Ishikawa (cell line): Measurements from ENCODE around the gene TMPRSS13.

Experiments used
- CEBPB ChIP-seq: IDR thresholded peaks from 2 replicates; pipeline ENCODE4 v1.6.1; 2012
- CREB1 ChIP-seq: IDR thresholded peaks from 2 replicates; pipeline ENCODE4 v1.6.1; 2012; ENCODE audit warnings: low read depth
- EGR1 ChIP-seq: IDR thresholded peaks from 2 replicates; pipeline ENCODE4 v1.6.1; 2012
- EP300 ChIP-seq: IDR thresholded peaks from 2 replicates; pipeline ENCODE4 v1.6.1; 2012; ENCODE audit warnings: borderline replicate concordance
- FOXM1 ChIP-seq: IDR thresholded peaks from 2 replicates; pipeline ENCODE4 v1.6.1; 2012; ENCODE audit warnings: low read depth, borderline replicate concordance
- NFIC ChIP-seq: IDR thresholded peaks from 2 replicates; pipeline ENCODE4 v1.6.1; 2012
- RAD21 ChIP-seq: IDR thresholded peaks from 2 replicates; pipeline ENCODE4 v1.6.1; 2012; ENCODE audit warnings: low read depth
- TAF1 ChIP-seq: IDR thresholded peaks from 2 replicates; pipeline ENCODE4 v1.6.1; 2012; ENCODE audit warnings: low read depth, mild to moderate bottlenecking
- TCF12 ChIP-seq: IDR thresholded peaks from 2 replicates; pipeline ENCODE4 v1.6.1; 2012; ENCODE audit warnings: low read depth
- TEAD4 ChIP-seq: IDR thresholded peaks from 2 replicates; pipeline ENCODE4 v1.6.1; 2012
- YY1 ChIP-seq: IDR thresholded peaks from 2 replicates; pipeline ENCODE4 v1.6.1; 2012; ENCODE audit warnings: low read depth
- ZBTB7A ChIP-seq: IDR thresholded peaks from 2 replicates; pipeline ENCODE4 v1.6.1; 2012; ENCODE audit warnings: low read depth
- TF ChIP-seq, protein P1 (sequence below): IDR thresholded peaks from 2 replicates; pipeline ENCODE4 v1.6.1; 2012; ENCODE audit warnings: low read depth, mild to moderate bottlenecking
- TF ChIP-seq, protein P2 (sequence below): IDR thresholded peaks from 2 replicates; pipeline ENCODE4 v1.6.1; 2012
- TF ChIP-seq, protein P3 (sequence below): IDR thresholded peaks from 2 replicates; pipeline ENCODE4 v1.6.1; 2012

TMPRSS13 gene

DNA sequence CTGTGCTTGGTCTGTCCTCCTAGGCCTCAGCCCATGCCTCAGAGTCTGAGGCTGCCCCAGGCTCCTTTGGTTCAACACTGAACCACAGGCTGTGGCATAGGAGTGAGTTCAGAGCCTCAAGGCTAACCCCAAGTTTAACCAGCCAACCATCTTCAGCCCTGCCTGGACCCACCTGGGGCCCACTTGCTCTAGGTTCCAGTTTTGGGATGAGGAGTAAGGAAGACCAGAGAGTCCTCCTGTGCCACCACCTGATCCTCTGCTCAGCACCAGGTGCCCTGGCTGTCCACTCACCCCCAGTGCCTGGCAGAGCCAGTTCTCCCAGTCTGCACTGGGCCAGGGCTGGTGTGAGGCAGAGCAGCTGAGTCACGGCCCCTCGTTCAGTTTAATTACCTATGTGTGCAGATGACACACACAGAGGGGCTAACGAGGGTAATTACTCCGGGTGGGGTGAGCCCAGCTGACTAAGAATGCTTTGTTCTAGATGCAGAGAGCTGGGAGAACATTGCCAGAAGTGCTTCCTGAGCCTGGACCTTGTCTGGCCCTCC is 12.0 kb upstream of the TMPRSS13 start:
- TF ChIP-seq NFIC: no peak
- TF ChIP-seq TCF12: no peak
- TF ChIP-seq RAD21: no peak
- TF ChIP-seq CREB1: no peak
- TF ChIP-seq TAF1: no peak
- TF ChIP-seq, protein P1, sequence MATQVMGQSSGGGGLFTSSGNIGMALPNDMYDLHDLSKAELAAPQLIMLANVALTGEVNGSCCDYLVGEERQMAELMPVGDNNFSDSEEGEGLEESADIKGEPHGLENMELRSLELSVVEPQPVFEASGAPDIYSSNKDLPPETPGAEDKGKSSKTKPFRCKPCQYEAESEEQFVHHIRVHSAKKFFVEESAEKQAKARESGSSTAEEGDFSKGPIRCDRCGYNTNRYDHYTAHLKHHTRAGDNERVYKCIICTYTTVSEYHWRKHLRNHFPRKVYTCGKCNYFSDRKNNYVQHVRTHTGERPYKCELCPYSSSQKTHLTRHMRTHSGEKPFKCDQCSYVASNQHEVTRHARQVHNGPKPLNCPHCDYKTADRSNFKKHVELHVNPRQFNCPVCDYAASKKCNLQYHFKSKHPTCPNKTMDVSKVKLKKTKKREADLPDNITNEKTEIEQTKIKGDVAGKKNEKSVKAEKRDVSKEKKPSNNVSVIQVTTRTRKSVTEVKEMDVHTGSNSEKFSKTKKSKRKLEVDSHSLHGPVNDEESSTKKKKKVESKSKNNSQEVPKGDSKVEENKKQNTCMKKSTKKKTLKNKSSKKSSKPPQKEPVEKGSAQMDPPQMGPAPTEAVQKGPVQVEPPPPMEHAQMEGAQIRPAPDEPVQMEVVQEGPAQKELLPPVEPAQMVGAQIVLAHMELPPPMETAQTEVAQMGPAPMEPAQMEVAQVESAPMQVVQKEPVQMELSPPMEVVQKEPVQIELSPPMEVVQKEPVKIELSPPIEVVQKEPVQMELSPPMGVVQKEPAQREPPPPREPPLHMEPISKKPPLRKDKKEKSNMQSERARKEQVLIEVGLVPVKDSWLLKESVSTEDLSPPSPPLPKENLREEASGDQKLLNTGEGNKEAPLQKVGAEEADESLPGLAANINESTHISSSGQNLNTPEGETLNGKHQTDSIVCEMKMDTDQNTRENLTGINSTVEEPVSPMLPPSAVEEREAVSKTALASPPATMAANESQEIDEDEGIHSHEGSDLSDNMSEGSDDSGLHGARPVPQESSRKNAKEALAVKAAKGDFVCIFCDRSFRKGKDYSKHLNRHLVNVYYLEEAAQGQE: no peak
- no peak for TF ChIP-seq EP300
- no peak for TF ChIP-seq YY1
- TF ChIP-seq EGR1: no peak
- TF ChIP-seq FOXM1: no peak
- no peak for TF ChIP-seq CEBPB
- TF ChIP-seq, protein P2, sequence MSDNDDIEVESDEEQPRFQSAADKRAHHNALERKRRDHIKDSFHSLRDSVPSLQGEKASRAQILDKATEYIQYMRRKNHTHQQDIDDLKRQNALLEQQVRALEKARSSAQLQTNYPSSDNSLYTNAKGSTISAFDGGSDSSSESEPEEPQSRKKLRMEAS: no peak
- TF ChIP-seq ZBTB7A: no peak

DNA sequence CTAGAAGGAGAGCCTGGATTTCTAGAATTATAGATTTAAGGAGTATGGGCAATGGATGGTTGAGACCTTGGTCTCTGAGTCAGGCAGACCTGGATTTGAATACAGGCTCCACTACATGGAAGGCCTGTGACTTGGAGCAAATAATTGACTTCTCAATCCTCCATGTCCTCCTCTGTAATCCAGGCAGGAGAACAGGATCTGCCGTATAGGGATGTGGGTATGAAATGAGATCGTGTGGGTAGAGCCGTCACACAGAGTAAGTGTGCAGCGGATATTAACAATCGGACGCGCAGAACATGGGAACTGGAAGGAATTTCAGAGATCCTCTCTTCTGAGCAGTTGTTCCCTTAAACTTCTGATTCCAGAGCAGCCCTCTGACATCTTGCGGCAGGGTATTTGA is 11.5 kb upstream of the TMPRSS13 start:
- TF ChIP-seq TAF1 (no peak), NFIC (no peak), EGR1 (no peak), EP300 (no peak), CREB1 (no peak), RAD21 (no peak), FOXM1 (no peak), TCF12 (no peak), YY1 (no peak)
- TF ChIP-seq, protein P3, sequence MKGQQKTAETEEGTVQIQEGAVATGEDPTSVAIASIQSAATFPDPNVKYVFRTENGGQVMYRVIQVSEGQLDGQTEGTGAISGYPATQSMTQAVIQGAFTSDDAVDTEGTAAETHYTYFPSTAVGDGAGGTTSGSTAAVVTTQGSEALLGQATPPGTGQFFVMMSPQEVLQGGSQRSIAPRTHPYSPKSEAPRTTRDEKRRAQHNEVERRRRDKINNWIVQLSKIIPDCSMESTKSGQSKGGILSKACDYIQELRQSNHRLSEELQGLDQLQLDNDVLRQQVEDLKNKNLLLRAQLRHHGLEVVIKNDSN: no peak

DNA sequence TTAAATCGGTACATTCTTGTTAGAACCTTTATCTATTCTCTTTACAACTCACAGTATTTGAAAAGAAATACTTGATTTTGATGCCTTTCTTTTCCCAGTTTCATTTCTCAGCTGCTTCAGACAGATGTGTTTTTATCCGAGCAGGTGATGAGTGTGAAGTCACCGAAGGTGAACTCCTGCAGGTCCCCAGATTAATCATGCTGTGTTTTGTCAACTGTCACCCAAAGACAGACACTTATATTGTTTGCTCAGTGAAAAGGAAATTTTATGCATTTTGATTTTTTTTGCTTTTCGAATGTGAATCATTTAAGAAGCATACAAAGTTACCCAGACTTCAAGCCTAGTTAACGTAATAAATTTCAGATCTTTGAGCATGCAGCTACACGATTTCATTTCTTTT is 7.8 kb upstream of the TMPRSS13 start:
- TF ChIP-seq, protein P2: no peak
- TF ChIP-seq CREB1 (no peak), TAF1 (no peak), NFIC (no peak), YY1 (no peak), CEBPB (no peak), TCF12 (no peak), EP300 (no peak), RAD21 (no peak), FOXM1 (no peak), ZBTB7A (no peak), TEAD4 (no peak), EGR1 (no peak)
- TF ChIP-seq, protein P1: no peak

DNA sequence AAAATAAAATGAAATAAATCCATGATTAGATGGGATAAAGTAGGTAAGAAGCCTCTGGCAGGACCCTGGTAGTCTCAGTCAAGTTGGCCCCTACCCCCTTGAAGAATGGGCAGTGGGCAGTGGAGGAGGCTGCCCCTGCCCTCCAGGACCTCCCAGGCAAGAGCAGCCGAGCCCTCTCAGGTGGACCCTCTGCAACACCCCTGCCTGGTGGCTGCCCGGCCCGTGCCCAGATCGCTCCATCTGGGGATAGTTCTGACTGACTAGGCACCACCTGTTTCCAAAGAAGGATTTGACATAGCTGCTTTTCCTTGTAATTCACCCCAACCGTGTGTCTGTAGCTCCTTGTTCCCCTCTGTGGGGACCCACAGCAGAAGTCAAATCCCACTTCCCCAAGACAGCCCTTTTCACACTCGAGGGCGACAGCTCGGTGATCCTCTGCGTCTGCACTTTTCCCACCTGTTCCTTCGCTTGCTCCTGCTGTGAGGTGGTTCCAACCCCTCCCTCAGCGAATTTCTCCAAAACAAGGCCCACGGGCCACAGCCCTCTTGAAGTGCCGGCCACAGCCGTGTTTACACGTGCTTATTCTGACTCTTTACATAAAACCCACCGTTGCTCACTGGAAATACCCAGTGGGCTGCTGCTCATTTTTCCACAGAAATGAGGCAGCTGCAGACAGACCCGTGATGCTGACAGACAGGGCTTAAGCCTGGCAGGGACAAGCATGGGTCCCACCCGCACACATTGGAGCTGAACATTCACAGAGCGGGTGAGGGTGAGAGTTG is 5.5 kb upstream of the TMPRSS13 start:
- TF ChIP-seq TEAD4: no peak
- TF ChIP-seq YY1: no peak

DNA sequence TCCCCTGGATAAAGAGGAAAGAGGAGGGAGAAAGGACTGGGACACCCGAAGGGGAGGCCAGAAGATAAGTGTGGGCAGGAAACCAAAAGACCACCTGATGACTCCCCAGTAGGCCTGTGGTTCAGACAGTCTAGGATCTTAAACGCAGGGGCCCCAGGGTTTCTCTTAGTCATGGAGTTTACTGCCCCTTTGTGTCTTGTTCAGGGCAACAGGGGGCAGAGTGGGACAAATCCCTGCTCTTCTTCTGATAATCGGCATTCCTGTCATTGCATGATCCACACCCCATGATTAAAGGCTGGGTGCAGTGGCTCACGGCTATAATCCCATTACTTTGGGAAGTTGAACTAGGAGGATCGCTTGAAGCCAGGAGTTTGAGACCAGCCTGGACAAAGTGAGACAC is 4.7 kb upstream of the TMPRSS13 start:
- TF ChIP-seq YY1 (no peak), ZBTB7A (no peak), FOXM1 (no peak), EGR1 (no peak), TCF12 (no peak), TEAD4 (no peak), EP300 (no peak), RAD21 (no peak), CREB1 (no peak), CEBPB (no peak), NFIC (no peak), TAF1 (no peak)
- TF ChIP-seq, protein P3: no peak
- TF ChIP-seq, protein P1: no peak
- TF ChIP-seq, protein P2: no peak
